Colonic mucosa (tissue), 4 donors: ENCODE measurements around the gene RPL11. TPM values are rescaled to one million over a fixed set of nuclear protein-coding genes. Genes with fewer than 3 reads are reported as not detected.
"Not testable (repeated sequence)": the region's sequence is repeated elsewhere in the genome, so short reads cannot be mapped to it uniquely, and the experiment has no call there.

Source experiments
- DNase-seq: peaks from one replicate; pipeline ENCODE4 v3.0.0-alpha.2; 2020
- H3K27ac ChIP-seq: fragments of 200-600 bp; one replicate; pipeline ENCODE4 v1.8.0; 2021
- H3K27me3 ChIP-seq: fragments of 200-600 bp; one replicate; pipeline ENCODE4 v1.8.0; 2021
- H3K36me3 ChIP-seq: fragments of 200-600 bp; one replicate; pipeline ENCODE4 v1.8.0; 2021
- H3K4me1 ChIP-seq: fragments of 200-600 bp; one replicate; pipeline ENCODE4 v1.8.0; 2021; ENCODE audit warnings: mild to moderate bottlenecking
- H3K4me3 ChIP-seq: fragments of 200-600 bp; one replicate; pipeline ENCODE4 v1.8.0; 2021
- H3K9ac ChIP-seq, 2 donors: one replicate each; pipeline ENCODE4 v1.7.0; 2013; ENCODE audit warnings: control low read depth in 2 of 2, low read depth in 2 of 2, low read length in 2 of 2
- H3K9me3 ChIP-seq: fragments of 200-600 bp; one replicate; pipeline ENCODE4 v1.8.0; 2021
- intact Hi-C: fragments of 100-400 bp; cut with DNase I; formaldehyde crosslinking; loops from one replicate; pipeline ENCODE4 v1.14.1; 2022
- total RNA-seq, 2 donors: library from RNA; stranded (reverse); fragmentation: NEBNext Ultra II Directional in 1 of 2; extraction: Animal tissue kit (Norgen Biotek cat#: 25700) in 1 of 2; gene quantifications; one replicate each; pipeline ENCODE4 v1.2.1, GENCODE V29; 2021
- TF ChIP-seq, protein P1 (sequence below): fragments of 200-600 bp; IDR thresholded peaks from one replicate; pipeline ENCODE4 v1.8.0; 2022; ENCODE audit warnings: antibody characterized with exemption, mild to moderate bottlenecking
- donor health status: healthy.
- donor health status: DM: no; HTN: no; CAD: no.
- donor health status: DM: no; HTN: no; CAD: no.

RPL11 gene
- total RNA-seq, 2 donors from 2014 or later = 871 to 897 TPM

DNA sequence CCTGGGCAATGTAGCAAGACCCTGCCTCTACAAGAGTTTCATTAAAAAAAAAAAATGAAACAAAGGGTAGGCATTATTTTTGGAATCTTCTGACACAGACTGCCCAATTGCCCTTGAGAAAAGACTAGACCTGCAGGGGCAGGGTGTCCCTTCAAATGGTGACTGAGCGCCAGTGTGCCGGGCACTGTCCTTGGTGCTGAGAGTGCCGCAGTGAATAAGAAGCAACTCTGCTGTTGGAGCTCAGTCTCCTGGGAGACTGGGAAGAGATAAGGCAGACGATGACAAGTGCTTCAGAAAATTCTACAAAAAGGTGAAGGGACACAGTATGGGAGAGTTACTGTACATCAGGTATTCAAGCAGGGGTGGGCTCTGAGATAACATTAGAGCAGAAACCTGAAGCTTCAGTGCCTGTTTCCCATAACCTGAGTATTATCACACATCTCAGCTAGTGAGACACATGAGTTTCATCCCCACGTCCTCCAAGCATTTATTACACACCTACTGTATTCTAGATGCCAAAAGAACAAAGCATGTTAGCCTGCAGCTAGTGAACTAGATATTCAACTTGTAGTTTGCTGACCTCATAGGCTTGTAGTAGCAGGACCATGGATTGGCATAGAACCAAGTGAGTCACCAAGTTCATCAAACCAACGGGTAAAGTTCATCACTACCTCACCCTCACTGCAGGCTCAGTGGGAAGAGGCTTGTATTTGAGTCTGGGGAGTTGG lies 18.4 kb upstream of the RPL11 start:
- DNase-seq = peak; percentile 33
- Histone ChIP-seq H3K4me1 (no peaks in the 10 kb centered on the region), H3K9me3 (no peaks in the 10 kb centered on the region), H3K27me3 (no peaks in the 10 kb centered on the region), H3K36me3 (no peaks in the 10 kb centered on the region), H3K4me3 (no peak overlapping the region), H3K9ac (no peak overlapping the region), H3K27ac (no peak overlapping the region)
- intact Hi-C loops = no loop called here
- TF ChIP-seq, protein P1, sequence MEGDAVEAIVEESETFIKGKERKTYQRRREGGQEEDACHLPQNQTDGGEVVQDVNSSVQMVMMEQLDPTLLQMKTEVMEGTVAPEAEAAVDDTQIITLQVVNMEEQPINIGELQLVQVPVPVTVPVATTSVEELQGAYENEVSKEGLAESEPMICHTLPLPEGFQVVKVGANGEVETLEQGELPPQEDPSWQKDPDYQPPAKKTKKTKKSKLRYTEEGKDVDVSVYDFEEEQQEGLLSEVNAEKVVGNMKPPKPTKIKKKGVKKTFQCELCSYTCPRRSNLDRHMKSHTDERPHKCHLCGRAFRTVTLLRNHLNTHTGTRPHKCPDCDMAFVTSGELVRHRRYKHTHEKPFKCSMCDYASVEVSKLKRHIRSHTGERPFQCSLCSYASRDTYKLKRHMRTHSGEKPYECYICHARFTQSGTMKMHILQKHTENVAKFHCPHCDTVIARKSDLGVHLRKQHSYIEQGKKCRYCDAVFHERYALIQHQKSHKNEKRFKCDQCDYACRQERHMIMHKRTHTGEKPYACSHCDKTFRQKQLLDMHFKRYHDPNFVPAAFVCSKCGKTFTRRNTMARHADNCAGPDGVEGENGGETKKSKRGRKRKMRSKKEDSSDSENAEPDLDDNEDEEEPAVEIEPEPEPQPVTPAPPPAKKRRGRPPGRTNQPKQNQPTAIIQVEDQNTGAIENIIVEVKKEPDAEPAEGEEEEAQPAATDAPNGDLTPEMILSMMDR = no peak

DNA sequence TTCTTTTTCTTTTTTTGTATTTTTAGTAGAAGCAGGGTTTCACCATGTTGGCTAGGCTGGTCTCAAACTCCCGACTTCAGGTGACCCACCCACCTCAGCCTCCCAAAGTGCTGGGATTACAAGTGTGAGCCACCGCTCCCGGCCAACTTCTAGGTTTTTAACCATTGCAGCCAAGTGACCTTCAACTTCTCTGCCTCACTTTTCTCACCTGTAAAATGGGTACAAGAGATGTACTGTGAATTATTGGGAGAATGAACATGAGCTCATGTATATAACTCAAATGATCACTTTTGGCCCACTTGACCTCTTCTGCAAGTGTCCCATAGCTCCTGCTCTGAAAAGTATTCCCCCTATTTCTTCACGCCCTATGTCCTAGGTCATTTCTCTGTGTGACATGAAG lies 11.8 kb upstream of the RPL11 start:
- Histone ChIP-seq H3K4me1 (no peaks in the 10 kb centered on the region), H3K9ac (no peak overlapping the region), H3K4me3 (no peak overlapping the region), H3K27ac (no peak overlapping the region), H3K9me3 (no peaks in the 10 kb centered on the region), H3K36me3 (no peaks in the 10 kb centered on the region), H3K27me3 (no peaks in the 10 kb centered on the region)
- DNase-seq = no peak
- TF ChIP-seq, protein P1 = no peak
- intact Hi-C loops = no loop called here

DNA sequence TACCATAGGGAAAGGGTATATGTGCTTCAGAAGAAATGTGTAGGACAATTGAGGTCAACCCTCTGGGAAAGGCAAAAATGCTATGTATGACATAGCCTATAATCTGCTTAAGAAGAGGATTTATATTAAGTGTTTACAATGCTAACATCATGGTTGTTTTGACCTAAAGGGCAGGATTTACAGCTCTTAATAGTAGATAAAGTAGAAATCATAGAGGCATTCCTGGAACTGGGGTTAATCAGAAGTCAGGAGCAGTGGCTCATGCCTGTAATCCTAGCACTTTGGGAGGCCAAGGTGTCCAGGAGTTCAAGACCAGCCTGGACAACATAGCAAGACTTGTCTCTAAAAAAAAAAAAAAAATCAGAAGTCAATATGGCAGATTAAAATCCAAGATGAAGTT lies 8.7 kb upstream of the RPL11 start:
- intact Hi-C loops = no loop called here
- no peaks in the 10 kb centered on the region for H3K4me1 ChIP-seq
- no peak for DNase-seq

DNA sequence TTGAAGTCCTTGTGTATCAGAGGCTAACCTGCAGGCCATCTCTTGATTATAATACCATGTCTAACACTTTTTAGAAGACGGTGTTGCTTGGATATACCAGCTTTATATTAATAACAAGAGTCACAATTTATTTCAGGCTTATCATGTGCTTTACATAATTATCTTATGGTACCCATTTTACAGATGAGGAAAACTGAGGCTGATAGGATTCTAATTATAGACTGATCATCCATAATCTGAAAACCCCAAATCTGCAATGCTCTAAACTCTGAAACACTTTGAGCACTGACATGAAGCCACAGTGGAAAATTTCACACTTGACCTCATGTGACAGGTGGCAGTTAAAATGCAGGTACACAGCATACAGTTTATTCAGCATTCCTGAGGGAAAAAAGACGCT lies 7.2 kb upstream of the RPL11 start:
- Histone ChIP-seq H3K4me3 (no peak overlapping the region), H3K4me1 (no peaks in the 10 kb centered on the region), H3K9ac (no peak overlapping the region), H3K27me3 (no peaks in the 10 kb centered on the region), H3K9me3 (no peaks in the 10 kb centered on the region), H3K36me3 (no peaks in the 10 kb centered on the region), H3K27ac (no peak overlapping the region)
- DNase-seq = no peak
- TF ChIP-seq, protein P1 = no peak
- intact Hi-C loops = no loop called here

More for the DNA sequence above, 8.7 kb upstream of the RPL11 start:
- TF ChIP-seq, protein P1 = no peak
- Histone ChIP-seq H3K27me3 (no peaks in the 10 kb centered on the region), H3K27ac (no peak overlapping the region), H3K36me3 (no peaks in the 10 kb centered on the region), H3K9me3 (no peaks in the 10 kb centered on the region), H3K4me3 (no peak overlapping the region), H3K9ac (no peak overlapping the region)

DNA sequence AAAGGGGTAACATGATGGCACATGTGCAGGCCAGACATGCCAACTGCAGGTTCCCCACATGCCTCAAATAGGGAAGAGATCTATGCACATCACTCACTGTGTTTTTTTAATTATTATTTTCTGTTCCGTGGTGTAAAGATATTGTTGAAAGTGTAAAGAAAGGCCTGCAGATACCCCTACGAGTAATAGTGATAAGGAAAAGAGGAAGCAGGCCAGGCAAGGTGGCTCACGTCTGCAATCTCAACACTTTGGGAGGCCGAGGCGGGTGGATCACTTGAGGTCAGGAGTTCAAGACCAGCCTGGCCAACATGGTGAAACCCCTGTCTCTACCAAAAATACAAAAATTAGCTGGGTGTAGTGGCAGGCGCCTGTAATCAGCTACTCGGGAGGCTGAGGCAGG lies 6.4 kb upstream of the RPL11 start:
- H3K9ac ChIP-seq, H3K9me3 ChIP-seq, H3K36me3 ChIP-seq, DNase-seq, H3K4me1 ChIP-seq, intact Hi-C loops, H3K4me3 ChIP-seq, H3K27ac ChIP-seq, H3K27me3 ChIP-seq: not testable (repeated sequence)

DNA sequence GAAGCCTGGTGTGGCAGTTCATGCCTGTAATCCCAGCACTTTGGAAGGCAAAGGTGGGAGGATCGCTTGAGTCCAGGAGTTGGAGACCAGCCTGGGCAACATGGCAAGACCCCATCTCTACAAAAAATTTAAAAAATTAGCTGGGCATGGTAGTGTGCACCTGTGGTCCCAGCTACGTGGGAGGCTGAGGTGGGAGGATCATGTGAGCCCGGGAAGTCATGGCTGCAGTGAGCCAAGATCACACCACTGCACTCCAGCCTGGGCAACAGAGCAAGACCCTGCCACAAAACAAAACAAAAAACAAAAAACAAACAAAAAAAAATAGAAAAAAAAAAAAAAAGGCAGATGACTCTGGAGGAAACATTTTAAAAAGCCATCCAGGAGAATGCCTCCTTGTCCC lies 3.9 kb upstream of the RPL11 start:
- H3K36me3 ChIP-seq, H3K9ac ChIP-seq, DNase-seq, H3K27ac ChIP-seq, H3K27me3 ChIP-seq, H3K9me3 ChIP-seq, H3K4me1 ChIP-seq, H3K4me3 ChIP-seq, intact Hi-C loops: not testable (repeated sequence)

DNA sequence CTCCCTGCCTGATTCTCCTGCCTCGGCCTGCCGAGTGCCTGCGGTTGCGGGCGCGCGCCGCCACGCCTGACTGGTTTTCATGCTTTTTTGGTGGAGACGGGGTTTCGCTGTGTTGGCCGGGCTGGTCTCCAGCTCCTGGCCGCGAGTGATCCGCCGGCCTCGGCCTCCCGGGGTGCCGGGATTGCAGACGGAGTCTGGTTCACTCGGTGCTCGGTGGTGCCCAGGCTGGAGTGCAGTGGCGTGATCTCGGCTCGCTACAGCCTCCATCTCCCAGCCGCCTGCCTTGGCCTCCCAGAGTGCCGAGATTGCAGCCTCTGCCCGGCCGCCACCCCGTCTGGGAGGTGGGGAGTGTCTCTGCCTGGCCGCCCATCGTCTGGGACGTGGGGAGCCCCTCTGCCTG lies 3.3 kb upstream of the RPL11 start:
- H3K36me3 ChIP-seq, H3K27me3 ChIP-seq, intact Hi-C loops, H3K9ac ChIP-seq, H3K9me3 ChIP-seq, H3K27ac ChIP-seq, H3K4me3 ChIP-seq, H3K4me1 ChIP-seq, DNase-seq: not testable (repeated sequence)
